HG03095 (cell line): Measurements from ENCODE around the gene UMPS.

ENCODE experiments used
- ATAC-seq: cut with Tn5 transposase; IDR thresholded peaks from one replicate; pipeline ENCODE4 v1.9.1; 2021; ENCODE audit warnings: moderate library complexity; ENCODE audit not compliant: unreplicated experiment

Gene UMPS

DNA sequence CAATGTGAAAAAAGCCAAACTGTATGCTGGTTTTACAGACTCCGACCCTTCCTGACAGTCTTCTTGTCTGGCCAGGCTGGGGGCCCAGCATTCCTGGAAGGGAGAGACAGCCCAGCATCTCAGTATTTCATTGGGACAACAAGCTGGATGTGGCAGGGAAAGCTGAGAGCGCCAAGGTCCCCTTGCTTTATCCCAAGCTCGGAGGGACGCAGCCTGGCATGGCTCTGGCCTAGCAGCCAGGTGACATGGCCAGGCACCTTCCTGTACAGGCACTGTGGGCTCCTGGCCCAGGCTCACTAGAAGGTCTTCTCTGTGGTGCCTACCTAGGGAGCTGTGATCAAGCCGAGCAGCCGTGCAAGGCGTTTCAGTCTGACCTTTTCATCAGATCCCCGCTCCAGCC is 33.0 kb downstream of the UMPS start:
- no peak for ATAC-seq

DNA sequence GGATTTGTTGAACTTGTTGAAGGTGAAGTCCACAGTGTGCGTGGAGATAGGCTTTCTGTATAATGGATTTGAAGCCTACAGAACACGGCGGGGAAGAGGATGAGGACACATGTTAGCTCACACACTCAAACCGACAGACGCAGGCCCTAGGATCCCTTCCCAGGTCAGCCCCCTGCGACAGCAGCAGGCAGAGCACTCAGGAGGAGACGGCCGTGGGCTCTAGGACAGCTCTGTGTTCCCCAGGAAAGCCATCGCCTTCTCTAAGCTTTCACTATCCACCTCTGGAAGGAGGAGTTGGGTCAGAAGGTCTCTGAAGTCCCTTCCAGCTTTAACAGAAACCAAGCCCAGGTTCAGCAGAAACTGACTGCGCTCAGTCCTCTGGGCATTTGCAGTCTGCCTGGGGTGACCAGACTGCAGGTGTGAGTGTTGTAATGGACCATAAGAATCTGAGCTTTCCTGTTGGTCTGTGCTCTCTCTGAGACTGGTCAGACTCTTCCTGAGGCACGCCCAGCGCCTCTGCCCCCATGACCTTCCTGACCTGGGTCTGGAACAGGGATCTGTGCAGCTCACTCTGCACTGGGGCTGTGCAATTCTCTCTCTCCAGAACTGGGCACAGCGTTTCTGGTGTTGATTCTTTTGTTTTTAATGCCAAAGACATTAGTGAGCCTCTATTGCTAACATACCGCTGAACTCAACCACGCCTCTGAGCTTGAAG is 33.5 kb downstream of the UMPS start:
- no peak for ATAC-seq

DNA sequence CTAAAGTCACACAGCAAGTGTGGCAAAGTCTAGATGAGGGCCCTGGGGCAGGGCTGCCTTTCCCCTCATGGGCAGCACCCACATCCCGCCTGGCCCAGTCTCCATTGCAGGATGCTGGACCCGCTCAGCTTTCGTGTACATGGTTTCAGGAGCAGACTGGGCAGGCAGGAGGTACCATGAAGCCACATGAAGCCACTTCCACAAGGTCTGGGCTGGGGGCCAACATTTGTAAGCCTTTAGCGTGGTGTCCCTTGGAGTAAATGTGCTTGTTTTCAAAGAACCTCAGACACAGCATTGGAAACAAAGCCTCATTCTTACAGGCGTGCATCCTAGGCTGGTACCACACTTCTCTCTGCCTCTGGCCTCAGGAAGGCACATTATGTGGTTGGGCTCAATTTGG is 34.5 kb downstream of the UMPS start:
- ATAC-seq = no peak

DNA sequence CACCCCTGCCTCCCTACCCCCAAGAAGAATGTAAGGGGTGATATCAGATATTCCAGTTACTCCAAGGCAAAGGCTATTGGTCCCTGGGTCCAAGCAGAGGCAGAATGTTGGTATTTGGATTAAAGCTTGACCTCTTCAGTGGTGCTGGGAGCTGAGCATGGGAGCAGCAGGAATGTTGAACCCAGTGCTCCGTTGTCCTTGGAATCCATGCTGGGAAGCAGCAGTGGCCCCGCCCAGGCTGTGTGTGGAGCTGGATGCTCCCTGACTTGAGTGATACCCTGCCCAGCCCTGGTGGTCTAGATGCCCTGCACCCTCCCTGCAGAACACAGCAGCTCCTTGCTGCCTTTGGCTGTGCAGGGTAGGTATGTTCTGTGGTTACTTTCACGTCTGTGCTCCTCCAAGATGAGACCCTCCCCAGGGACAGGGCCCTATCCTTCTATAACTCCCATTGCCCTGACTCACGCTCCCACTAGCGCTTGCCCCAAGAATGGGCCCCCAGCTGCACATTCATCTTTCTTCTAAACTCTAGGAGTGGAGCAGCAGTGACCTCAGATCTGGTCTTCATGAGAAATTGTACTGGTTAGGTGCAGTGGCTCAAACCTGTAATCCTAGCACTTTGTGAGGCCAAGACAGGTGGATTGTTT is 35.1 kb downstream of the UMPS start:
- no peak for ATAC-seq

DNA sequence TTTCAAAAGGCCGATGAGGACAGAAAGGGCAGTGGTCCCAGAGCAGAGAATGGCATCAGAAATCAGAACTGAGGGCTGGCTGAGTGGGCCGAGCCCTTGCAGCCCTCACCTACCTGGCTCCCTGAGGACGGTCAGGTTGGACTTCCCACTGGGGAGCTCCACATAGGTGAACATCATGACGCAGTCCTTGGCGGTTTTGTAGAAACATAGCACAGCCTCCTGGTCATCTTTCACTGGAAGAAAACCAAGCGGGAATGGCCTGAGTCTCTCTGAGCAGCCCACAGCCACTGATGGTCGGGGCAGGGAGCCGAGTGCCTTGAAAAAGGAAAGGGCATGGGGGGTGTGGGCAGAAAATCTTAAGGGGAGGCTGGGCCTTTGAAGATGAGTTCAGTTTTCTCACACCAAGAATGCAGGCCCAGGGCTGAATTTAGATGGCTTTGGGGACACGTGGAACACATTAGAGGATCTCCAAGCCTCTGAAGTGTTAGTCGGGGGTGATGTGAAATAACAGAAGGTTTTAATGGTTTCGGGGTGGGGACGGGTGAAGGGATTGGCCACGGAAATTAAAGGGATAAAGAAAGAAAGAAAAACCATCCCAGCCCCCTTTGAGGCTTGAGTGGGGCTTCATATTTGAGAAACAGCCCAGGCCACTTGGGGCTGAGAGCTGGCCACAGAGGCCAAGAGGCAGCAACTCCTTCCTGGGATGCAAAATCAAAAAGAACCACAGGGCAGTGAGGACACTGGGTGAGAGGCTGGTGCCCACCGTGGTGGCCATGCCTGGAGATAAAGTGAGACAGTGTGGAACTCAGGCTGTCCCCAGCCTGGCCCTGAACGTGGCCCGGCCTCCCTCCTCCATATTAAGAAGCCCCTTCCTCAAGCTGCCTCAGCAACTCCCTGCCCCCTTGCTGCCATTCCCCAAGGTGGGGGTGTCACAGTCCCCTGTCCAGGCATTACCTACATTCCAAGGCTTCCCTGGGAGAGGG is 36.2 kb downstream of the UMPS start:
- no peak for ATAC-seq

DNA sequence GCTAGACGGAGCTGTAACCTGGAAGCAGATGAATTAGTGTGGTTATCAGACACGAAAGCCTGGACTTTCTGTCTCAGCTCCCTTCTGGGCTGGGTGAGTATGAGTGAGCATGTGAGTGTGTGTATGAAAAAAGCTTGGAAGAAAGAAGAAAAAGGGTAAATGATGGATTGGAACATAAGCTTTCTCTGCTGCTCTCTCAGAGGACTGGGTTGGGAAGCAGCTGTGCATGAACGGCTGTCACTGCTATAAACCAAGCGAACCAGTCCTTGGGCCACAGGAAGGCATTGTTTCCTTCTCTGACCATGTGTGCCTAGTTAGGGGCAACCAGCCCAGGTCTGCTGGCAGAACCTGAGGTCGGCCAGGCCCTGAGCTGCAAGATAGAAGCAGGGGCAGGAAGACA is 37.0 kb downstream of the UMPS start:
- no peak for ATAC-seq

DNA sequence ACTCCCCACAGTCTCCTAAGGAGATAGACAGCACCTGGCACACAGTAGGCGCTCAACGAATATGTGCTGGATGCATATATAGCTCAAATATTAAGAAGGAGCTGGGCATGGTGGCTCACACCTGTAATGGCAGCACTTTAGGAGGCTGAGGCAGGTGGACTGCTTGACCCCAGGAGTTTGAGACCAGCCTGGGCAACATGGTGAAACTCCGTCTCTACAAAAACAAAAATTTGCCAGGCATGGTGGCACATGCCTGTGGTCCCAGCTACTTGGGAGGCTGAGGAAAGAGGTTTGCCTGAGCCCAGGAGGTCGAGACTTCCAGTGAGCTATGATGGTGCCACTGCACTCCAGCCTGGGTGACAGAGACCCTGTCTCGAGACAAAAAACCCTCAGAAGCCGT is 37.4 kb downstream of the UMPS start:
- ATAC-seq = no peak

DNA sequence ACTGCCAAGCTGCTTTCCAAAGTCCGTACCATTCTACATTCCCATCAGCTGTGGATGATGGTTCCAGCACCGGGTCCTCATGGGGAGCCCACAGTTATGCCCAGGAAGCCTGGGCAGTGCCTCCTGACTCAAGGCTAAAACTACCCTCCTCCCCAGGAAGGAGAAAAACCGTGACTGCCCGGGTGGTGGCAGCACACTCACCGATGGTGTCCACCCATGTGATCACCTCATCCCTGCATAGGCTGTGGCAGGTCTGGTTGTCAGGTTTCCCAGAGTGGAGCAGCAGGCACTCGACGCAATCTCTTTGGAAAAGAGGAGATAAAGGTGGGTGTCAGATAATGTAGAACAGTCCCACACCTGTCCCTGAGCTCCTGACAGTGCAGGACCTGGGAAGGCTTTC is 38.6 kb downstream of the UMPS start:
- no peak for ATAC-seq

- ATAC-seq = no peak
Measured at GRCh38 chr3:124769462-124769861, 39.2 kb downstream of the UMPS start.

DNA sequence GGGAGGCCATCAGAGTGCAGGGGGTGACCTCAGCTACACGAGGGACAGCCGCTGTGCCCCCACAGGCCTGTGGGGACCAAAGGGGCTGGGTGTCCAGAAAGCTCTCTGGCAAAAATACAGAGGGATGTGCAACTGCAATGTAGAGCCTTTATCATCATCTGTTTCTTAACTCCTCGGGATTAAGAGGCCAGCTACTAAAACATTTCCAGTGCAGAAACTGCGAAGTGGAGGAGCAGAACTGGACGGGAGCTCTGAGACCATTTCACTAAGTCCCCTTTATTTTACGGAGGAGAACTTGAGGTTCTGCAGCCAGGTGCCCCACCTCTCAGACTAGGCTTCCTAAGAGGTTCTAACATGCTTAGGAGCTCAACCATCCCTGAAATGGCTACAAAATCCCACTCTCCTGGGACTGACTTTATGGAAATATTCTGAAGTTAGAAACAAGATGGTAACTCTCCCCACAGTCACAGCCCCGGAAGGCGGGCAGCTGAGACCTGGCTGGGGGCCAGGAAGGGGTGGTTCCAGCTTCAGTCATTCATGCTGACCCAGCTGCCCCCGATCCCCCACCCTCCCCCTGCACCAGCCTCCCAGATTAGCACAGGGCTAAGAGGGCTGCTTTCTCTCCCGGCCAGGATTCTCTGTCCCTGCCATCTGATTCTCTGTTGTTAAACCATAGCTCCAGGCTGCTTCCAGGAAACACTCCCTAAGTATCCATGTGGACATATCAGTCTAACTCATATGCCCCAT is 40.3 kb downstream of the UMPS start:
- no peak for ATAC-seq

GRCh38 chr3:124771083-124771445 is 40.8 kb downstream of the UMPS start:
- ATAC-seq = no peak

DNA sequence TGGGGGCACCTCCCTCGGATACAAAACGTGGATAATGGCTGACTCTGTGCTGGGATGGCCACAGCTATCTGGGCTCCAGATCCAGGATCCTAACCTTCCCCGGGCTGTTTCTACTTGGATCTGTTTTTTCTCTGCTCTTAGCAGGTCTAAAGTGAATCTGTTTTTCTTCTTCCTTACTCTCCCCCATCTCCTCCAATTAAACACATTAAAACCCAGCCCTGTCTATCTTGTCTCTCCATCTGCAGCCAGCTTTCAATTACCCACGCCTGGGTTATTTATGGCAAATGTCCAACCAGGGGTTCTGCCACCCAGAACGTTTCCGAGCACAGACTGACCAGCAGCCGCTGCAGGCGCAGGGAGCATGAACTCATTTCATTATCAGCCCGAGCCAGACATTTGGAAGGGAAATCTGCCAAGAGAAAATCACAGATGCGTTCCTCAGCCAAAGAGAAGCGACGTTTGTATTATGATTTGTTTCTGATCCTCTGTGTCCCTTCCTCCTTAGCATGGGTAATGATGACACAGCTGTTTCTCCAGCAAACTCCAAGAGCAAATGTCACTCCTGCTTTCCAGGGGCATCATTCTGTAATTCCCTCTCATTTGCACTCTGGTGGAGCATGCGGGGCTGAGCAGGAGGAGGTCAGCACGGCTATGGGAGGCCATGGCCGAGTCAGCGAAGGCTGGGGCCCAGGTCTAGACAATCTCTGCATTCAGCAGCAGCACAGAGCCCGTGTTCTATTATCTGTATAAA is 42.0 kb downstream of the UMPS start:
- ATAC-seq = no peak

- no peak for ATAC-seq
Measured at GRCh38 chr3:124773351-124774326, 43.4 kb downstream of the UMPS start.

GRCh38 chr3:124774327-124774718 is 44.1 kb downstream of the UMPS start:
- ATAC-seq = no peak

DNA sequence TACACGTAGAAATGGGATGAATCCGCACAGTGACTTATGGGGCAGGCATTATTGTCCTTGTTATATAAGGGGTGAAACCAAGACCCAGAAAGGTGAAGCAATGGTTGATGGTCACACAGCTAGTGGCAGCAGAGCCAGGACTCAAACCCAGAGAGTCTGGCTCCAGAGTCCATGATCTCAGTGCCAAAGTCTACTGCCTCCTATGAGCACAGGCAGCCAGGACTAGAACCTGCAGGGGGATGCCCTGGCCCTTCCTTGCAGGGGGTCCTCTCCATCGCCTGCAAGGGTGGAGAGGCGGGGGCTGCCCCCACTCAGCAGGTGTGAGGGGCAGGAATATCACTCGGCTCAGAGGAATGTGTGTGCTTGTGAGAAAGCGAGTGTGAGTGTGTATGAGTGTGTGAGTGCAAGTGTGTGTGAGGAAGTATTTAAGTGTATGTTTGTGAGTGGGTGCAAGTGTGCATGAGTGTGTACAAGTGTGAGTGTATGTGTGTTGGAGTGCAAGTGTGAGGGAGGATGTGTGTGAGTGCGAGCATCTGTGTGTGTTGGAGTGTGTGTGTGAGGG is 44.7 kb downstream of the UMPS start:
- ATAC-seq = no peak

GRCh38 chr3:124775877-124776276 is 45.6 kb downstream of the UMPS start:
- ATAC-seq = no peak

- ATAC-seq = no peak
Measured at GRCh38 chr3:124776856-124777255, 46.6 kb downstream of the UMPS start.

- no peak for ATAC-seq
Measured at GRCh38 chr3:124777762-124778470, 47.7 kb downstream of the UMPS start.
